ENCODE measurements around the gene PRRC1. TPM values are rescaled to one million over a fixed set of nuclear protein-coding genes. Genes with fewer than 3 reads are reported as not detected.
"Not testable (repeated sequence)": the region's sequence is repeated elsewhere in the genome, so short reads cannot be mapped to it uniquely, and the experiment has no call there.

The PRRC1 gene
- total RNA-seq, 1 donor from 2014 or later, result 50.8 TPM

DNA sequence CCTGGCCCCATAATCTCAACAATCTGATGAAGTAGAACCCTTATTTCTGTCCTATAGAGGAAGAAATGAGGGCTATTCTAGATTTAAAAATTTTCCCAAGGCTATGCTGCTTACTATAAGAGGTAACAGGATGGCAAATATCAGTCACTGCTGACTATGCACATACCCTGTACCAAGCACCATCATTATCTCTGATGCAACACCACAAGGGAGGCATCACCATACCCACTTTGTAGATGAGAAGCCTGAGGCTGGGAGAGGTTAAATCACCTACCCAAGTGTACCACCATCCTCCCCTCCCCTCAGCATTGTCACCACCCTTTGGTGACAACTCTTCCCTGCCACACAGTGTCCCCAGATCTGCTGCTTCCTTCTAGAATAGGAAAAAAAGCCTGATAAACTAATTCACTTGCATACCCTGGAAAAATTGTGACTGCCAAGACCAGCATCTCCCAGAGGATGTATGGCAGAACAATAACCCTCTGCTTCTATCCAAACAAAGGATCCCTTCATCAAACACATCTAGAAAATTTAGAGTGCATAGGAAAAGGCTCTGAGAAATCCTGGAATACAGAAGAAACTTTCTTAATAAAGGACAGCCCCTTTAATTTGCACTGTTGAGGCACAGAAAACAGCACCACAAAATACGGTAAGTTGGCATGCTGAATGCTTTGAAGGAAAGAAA lies 48.3 kb downstream of the PRRC1 start:
- H3K27ac ChIP-seq, result no peak overlapping the region
- H3K4me3 ChIP-seq, result no peak overlapping the region
- DNase-seq (no peak), ATAC-seq (no peak)
- H3K4me1 ChIP-seq, result peaks cover 4% of the 10 kb centered on the region
- TF ChIP-seq, protein P1, sequence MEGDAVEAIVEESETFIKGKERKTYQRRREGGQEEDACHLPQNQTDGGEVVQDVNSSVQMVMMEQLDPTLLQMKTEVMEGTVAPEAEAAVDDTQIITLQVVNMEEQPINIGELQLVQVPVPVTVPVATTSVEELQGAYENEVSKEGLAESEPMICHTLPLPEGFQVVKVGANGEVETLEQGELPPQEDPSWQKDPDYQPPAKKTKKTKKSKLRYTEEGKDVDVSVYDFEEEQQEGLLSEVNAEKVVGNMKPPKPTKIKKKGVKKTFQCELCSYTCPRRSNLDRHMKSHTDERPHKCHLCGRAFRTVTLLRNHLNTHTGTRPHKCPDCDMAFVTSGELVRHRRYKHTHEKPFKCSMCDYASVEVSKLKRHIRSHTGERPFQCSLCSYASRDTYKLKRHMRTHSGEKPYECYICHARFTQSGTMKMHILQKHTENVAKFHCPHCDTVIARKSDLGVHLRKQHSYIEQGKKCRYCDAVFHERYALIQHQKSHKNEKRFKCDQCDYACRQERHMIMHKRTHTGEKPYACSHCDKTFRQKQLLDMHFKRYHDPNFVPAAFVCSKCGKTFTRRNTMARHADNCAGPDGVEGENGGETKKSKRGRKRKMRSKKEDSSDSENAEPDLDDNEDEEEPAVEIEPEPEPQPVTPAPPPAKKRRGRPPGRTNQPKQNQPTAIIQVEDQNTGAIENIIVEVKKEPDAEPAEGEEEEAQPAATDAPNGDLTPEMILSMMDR (IDR thresholded peaks at IDR 0.05), result no peak
- intact Hi-C loops (cut with DNase I), result no loop called here
- H3K27me3 ChIP-seq, result peaks cover 6% of the 10 kb centered on the region
- H3K9me3 ChIP-seq, result no peaks in the 10 kb centered on the region
- no peaks in the 10 kb centered on the region for H3K36me3 ChIP-seq

DNA sequence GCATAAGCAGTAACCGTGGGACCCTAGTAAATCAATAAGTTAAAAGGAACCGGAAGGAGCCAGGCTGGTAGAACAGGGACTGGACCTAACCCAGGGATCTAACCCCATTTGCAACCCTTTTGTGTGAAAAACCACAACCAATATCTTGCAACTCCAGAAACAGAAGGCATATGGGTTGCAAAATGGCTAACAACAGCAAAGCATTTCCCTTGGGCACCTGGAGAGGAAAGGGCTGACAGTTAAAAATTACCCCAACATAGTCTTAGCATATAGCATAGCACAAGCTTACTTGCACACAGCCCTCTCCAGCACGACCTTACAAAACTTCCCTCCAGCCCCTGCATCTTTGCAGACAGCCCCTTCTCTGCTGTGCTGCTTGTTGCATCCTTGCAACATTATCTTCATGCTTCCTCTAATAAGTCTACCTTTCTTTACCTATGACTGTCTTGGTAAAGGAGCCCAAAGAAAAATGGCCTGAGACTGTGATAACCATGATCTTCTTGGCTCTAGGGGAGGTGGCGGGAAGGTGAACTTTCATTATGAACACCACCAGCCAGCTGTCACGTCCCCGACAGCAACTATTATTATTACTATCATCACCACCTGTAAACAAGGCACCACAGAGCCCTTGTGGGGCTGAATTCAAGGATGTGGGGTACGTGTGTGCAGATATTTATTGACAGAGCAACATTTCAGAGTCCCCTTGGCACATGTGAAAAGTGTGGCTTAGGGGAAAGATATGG lies 49.8 kb downstream of the PRRC1 start:
- H3K36me3 ChIP-seq, result no peaks in the 10 kb centered on the region
- peaks cover 4% of the 10 kb centered on the region for H3K4me1 ChIP-seq
- TF ChIP-seq, protein P1 (IDR thresholded peaks at IDR 0.05), result no peak
- DNase-seq, result no peak
- no peaks in the 10 kb centered on the region for H3K9me3 ChIP-seq
- H3K4me3 ChIP-seq, result no peak overlapping the region
- ATAC-seq, result no peak
- intact Hi-C loops (cut with DNase I), result no loop called here
- peaks cover 6% of the 10 kb centered on the region for H3K27me3 ChIP-seq
- H3K27ac ChIP-seq, result no peak overlapping the region

DNA sequence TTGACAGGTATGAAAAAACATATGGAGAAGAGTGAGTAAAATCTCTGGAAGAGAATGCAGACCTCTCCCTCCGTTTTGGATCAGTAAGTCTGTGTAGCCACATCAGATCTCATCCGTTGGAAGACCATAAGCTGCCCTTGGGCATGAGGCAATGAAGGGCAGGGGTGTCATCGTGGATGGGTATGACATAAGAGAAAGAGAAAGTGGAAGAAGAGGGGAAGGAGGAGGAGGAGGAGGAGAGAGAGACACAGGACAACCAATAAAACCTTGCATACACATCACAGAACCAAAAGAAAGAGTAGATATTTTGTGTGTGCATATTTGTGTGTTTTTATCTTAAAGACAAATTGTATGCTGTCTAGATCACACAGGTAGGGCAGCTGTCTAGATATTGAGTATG lies 50.7 kb downstream of the PRRC1 start:
- TF ChIP-seq, protein P1 (IDR thresholded peaks at IDR 0.05), result no peak

DNA sequence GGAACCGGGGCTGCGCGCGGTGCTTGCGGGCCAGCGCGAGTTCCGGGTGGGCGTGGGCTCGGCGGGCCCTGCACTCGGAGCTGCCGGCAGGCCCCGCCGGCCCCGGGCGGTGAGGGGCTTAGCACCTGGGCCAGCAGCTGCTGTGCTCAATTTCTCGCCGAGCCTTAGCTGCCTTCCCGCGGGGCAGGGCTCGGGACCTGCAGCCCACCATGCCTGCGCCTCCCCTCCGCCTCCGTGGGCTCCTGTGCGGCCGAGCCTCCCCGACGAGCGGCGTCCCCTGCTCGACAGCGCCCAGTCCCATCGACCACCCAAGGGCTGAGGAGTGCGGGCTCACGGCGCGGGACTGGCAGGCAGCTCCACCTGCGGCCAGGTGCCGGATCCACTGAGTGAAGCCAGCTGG lies 52.0 kb downstream of the PRRC1 start:
- H3K4me3 ChIP-seq; intact Hi-C loops (cut with DNase I); H3K27me3 ChIP-seq; ATAC-seq; DNase-seq; H3K36me3 ChIP-seq; H3K27ac ChIP-seq; H3K9me3 ChIP-seq; H3K4me1 ChIP-seq: not testable (repeated sequence)

More for the DNA sequence above, 50.7 kb downstream of the PRRC1 start:
- no peak overlapping the region for H3K27ac ChIP-seq
- H3K27me3 ChIP-seq, result peaks cover 6% of the 10 kb centered on the region
- no peak for ATAC-seq
- H3K36me3 ChIP-seq, result no peaks in the 10 kb centered on the region
- H3K4me3 ChIP-seq, result no peak overlapping the region
- no peak for DNase-seq
- H3K4me1 ChIP-seq, result no peaks in the 10 kb centered on the region
- H3K9me3 ChIP-seq, result no peaks in the 10 kb centered on the region
- intact Hi-C loops (cut with DNase I), result no loop called here

DNA sequence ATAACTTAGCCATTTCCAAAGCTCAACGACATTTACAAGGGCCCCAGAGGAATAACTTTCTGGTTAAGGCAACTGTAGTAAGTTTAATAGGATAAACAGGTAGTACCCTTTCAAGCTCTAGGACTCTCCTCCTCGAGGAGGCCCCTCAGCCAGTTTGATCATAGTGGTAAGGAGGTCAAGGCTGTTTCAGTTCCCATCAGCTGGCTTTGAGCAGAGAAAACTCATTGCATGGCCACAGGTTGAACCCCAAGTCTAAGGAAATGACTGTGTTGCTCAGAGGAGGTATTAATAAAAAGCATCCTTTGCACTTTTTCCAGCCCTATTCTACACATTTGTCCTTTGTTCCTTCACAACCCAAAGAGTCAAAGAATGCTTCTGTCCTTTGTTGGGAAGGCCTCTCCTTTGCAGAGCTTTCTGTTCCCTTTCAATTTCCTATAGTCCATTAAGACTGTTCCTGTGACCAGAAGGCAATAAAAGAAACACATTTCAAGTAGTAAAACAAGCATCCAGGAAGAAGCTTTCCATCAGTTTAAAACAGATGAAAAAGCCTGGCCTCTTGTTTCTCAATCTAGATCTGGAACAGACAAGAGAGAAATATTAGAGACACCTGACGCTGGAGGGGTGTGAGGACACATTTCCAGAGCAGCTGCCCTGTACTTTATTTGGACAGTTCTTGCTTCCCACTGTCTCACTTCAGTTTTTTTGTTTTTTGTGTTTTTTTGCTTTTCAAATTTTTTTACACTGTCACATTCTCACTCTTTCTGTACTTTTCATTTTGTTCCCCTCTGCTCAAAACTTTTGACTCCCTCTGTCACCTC lies 54.1 kb downstream of the PRRC1 start:
- no peaks in the 10 kb centered on the region for H3K36me3 ChIP-seq
- no peak overlapping the region for H3K27ac ChIP-seq
- peaks cover 6% of the 10 kb centered on the region for H3K27me3 ChIP-seq
- intact Hi-C loops (cut with DNase I), result no loop called here
- no peaks in the 10 kb centered on the region for H3K9me3 ChIP-seq
- H3K4me1 ChIP-seq, result no peaks in the 10 kb centered on the region
- no peak for ATAC-seq
- DNase-seq, result no peak
- no peak overlapping the region for H3K4me3 ChIP-seq
- TF ChIP-seq, protein P1 (IDR thresholded peaks at IDR 0.05), result no peak

DNA sequence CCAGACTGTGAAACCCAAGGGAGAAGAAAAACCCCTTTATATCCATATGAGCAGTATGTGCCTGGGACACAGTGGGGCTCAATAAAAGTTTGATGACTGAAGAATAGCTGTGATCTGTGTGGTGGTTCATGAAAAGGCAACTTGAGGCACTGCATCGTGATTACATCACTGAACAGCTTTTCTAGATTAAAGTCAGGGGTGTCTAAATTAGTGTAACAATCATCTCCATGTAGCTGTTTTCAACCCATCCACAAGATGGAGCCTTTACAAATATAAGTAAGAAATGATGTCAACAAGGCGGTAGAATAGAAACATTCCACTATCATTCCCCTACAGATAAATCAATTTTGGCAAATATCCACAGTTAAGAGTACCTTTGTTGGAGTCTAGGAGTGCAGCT lies 55.5 kb downstream of the PRRC1 start:
- TF ChIP-seq, protein P1 (IDR thresholded peaks at IDR 0.05), result peak; percentile 21
- Histone ChIP-seq H3K9me3 (no peaks in the 10 kb centered on the region), H3K4me1 (no peaks in the 10 kb centered on the region), H3K36me3 (no peaks in the 10 kb centered on the region), H3K27ac (no peak overlapping the region), H3K27me3 (peaks cover 6% of the 10 kb centered on the region), H3K4me3 (no peak overlapping the region)
- no peak for ATAC-seq
- intact Hi-C loops (cut with DNase I), result no loop called here
- no peak for DNase-seq

Measured in upper lobe of right lung (tissue), 1 donor.